ENCODE data around the gene GNL3.
A peak's percentile ranks its signal among the peaks of the same experiment; 100 is the strongest.

The GNL3 gene

DNA sequence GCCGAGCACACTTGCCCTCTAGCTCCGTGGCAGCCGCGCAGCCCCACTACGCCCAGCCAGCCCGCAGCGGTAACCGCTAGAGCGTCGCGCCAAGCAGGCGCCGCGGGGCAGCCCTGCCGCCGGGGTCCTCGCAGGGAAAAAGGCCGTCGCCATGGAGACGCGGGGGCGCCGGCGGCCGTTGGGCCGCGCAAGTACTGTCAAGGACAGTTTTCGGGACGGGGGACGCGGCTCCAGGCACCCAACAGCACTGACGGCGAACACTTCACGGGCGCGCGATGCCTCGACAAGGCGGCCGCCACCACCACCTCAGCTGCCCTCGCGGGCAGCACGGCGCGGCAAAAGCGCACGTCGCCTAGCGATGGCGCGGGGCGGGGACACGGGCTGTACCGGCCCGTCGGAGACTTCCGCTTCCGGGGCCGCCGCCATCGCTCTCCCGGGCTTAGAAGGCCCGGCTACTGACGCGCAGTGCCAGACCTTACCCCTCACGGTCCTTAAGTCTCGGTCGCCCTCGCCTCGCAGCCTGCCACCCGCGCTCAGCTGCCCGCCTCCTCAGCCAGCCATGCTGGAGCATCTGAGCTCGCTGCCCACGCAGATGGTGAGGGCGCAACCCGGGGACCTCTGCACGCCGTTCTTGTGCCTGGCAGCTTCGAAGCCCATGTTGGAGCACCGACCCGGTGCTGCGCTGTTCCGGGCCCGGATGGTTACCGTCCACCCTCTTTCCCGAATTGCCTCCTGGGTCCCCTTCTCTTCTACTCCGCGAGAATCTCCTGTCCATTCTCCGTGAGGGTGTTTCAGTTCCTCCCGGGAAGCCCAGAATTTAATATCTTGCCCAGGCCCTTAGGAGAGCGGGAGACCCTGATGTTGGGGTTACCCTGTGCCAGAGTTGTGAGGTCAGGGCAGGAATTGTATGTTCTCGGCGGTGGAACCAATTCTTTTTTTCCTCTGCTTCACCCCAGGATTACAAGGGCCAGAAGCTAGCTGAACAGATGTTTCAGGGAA is 20.2 kb downstream of the GNL3 start, which contains the start of the genes GLT8D1 and SPCS1:
Gene GLT8D1, minus strand, starts transcription at position 104 of the 999 bp plus-strand sequence. CDS start 5,331 bp downstream, outside the sequence.
Gene SPCS1, plus strand, starts transcription at position 419 of the 999 bp plus-strand sequence. Its CDS starts 141 bp downstream, at position 560.
- Histone ChIP-seq H3K4me1 (ENCODE audit: insufficient read depth, low read length) (peaks cover 5% of the 10 kb centered on the region; the same call in 1 of the 2 replicates), H3K4me3 (ENCODE audit: low read length) (peak within 1 kb of the TSS; percentile 100), H3K27ac (ENCODE audit: low read depth, low read length) (peak within 1 kb of the TSS; percentile 81), H3K9me3 (ENCODE audit: insufficient read depth, low read depth, low read length) (no peaks in the 10 kb centered on the region), H3K9ac (ENCODE audit: low read depth, low read length) (peak within 1 kb of the TSS; percentile 92), H3K27me3 (ENCODE audit: insufficient read depth, low read length) (no peaks in the 10 kb centered on the region), H3K36me3 (ENCODE audit: insufficient read depth, low read length) (peaks cover 30% of the 10 kb centered on the region)
- under 1% methylated on average over 94 of the region's 94 CpGs for WGBS

DNA sequence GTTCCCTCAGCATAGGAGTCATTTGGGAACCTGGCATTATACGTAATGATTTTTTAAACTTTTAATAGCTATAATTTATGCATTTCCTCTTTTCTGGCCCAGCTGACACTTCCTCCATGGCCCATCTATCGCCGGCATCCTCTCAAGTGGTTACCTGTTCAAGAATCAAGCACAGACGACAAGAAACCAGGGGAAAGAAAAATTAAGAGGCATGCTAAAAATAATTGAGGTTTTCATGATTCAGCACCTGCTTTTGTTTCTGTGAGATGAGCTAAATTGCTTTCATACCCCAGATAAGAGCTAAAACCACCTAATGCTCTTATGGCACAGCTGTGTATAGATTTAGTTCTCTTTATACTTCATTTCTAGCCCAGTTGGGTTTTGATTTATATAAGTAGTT is 21.8 kb downstream of the GNL3 start:
- Histone ChIP-seq H3K9me3 (ENCODE audit: insufficient read depth, low read depth, low read length) (no peaks in the 10 kb centered on the region), H3K9ac (ENCODE audit: low read depth, low read length) (no peak overlapping the region), H3K27ac (ENCODE audit: low read depth, low read length) (no peak overlapping the region), H3K27me3 (ENCODE audit: insufficient read depth, low read length) (no peaks in the 10 kb centered on the region), H3K36me3 (ENCODE audit: insufficient read depth, low read length) (peaks cover 44% of the 10 kb centered on the region), H3K4me3 (ENCODE audit: low read length) (peak overlapping the region; percentile 100; the same call in 1 of the 2 replicates), H3K4me1 (ENCODE audit: insufficient read depth, low read length) (peaks cover 5% of the 10 kb centered on the region; the same call in 1 of the 2 replicates)
- WGBS: 99% methylated on average over 3 of the region's 4 CpGs

DNA sequence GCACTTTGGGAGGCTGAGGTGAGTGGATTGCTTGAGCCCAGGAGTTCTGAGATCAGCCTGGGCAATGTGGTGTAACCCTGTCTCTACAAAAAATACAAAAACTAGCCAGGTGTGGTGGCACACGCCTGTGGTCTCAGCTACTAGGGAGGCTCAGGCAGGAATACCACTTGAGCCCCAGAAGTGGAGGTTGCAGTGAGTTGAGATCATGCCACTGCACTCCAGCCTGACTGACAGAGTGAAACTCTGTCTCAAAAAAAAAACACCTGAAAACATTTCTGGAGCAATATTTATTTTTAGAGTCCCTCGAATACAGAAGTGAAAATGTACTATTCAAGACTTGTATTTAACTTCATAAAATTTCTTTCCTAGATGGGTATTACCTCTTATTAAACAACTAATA is 24.7 kb downstream of the GNL3 start:
- Histone ChIP-seq H3K9me3 (ENCODE audit: insufficient read depth, low read depth, low read length) (no peaks in the 10 kb centered on the region), H3K4me1 (ENCODE audit: insufficient read depth, low read length) (no peaks in the 10 kb centered on the region), H3K27ac (ENCODE audit: low read depth, low read length) (no peak overlapping the region), H3K4me3 (ENCODE audit: low read length) (no peak overlapping the region), H3K9ac (ENCODE audit: low read depth, low read length) (no peak overlapping the region), H3K27me3 (ENCODE audit: insufficient read depth, low read length) (no peaks in the 10 kb centered on the region), H3K36me3 (ENCODE audit: insufficient read depth, low read length) (peaks cover 45% of the 10 kb centered on the region)
- WGBS: 80% methylated on average over 1 of the region's 2 CpGs

DNA sequence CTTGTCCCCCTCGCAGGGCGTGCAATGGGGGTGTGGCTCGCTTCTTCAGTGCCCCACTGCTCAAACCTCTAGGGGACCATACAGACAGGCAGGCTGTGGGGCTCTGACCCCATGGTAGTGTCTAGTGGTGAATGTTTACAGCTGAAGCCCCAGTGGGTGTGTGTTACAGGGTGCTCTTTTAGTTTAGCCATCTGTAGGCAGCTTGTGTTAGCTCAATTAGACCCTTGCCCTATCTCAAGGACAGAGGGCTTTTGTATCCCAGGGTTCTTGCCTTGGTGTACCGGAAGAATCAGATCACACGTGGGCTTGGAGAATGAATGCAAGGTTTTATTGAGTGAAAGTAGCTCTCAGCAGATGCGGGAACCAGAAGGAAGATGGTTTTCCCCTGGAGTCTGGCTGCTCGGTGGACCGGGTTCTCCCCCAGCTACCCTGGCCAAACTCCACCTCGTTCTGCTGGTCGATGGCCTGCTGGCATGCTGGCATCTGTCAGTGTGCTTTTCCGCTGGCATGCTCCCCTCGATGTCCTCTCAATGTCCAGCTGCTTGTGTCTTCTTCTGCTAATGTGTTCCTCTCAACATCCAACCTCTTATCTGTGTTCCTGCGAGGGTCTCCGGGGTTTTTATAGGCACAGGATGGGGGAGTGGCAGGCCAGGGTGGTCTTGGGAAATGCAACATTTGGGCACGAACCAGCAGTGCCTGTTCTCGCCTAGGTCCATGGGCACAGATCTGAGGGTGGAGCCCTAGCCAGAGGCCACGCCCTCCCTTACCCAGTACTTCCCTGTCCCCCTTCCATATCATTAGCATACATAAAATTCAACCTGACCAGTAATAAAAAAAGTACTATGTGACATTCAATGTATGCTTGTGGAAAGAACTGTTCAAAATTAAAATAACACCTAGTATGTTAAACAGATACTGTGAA is 26.7 kb downstream of the GNL3 start:
- peaks cover 44% of the 10 kb centered on the region for H3K36me3 ChIP-seq (ENCODE audit: insufficient read depth, low read length)
- 95% methylated on average over 17 of the region's 17 CpGs for WGBS
- H3K9ac ChIP-seq (ENCODE audit: low read depth, low read length): no peak overlapping the region
- no peak overlapping the region for H3K4me3 ChIP-seq (ENCODE audit: low read length)
- H3K27ac ChIP-seq (ENCODE audit: low read depth, low read length): no peak overlapping the region
- no peaks in the 10 kb centered on the region for H3K9me3 ChIP-seq (ENCODE audit: insufficient read depth, low read depth, low read length)
- H3K4me1 ChIP-seq (ENCODE audit: insufficient read depth, low read length): no peaks in the 10 kb centered on the region
- no peaks in the 10 kb centered on the region for H3K27me3 ChIP-seq (ENCODE audit: insufficient read depth, low read length)

DNA sequence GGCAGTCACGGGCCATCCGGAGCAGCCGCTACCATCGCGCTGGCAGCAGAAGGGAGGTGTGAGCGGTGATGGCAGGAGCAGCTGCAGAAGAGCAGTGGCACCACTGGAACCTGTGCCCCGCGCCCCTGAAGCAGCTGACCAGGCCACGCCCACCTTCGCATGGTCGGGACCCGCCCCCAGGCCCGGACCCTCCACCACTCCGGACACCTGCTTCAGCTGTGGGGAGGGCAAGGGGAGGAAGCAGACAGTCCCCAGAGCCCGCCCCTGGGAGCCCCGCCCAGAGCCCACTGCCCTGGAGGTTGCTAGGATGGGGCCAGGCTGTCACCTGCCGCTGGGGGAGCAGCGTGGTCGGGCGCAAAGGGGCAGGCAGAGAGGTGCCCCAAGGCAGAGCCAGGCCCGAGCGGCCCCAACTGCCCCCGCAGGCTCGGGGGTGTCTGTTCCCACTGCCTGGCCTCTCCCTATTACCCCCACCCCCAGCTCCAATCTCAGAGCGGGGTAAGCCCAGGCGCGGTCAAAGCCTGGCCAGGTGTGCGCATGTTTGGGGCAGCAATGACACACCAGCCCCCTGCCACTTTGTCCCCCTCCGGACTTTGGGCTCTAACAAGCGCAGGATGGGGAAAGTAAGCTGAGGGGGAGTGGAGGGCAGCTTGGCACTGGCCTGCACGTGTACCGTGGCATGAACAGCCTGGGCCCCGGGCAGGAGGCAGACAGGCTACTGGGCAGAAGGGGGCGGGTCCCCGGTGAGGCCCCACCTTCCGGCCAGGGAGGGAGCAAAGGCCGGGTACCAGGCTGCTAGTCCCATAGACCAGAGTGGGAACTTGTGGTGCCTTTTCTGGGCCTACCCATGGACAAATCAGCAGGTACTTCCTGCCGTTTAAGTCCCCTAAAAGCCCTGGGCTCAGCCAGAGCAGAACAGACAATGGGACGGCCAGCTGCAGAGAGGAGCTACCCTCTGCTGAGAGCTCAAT is 28.8 kb downstream of the GNL3 start:
- peak overlapping the region; percentile 57 for H3K4me3 ChIP-seq (ENCODE audit: low read length)
- no peaks in the 10 kb centered on the region for H3K4me1 ChIP-seq (ENCODE audit: insufficient read depth, low read length)
- no peak overlapping the region; the same call in 1 of the 2 replicates for H3K27ac ChIP-seq (ENCODE audit: low read depth, low read length)
- WGBS: 35% methylated on average over 39 of the region's 39 CpGs
- no peak overlapping the region for H3K9ac ChIP-seq (ENCODE audit: low read depth, low read length)
- H3K27me3 ChIP-seq (ENCODE audit: insufficient read depth, low read length): no peaks in the 10 kb centered on the region
- no peaks in the 10 kb centered on the region for H3K9me3 ChIP-seq (ENCODE audit: insufficient read depth, low read depth, low read length)
- peaks cover 27% of the 10 kb centered on the region for H3K36me3 ChIP-seq (ENCODE audit: insufficient read depth, low read length)

DNA sequence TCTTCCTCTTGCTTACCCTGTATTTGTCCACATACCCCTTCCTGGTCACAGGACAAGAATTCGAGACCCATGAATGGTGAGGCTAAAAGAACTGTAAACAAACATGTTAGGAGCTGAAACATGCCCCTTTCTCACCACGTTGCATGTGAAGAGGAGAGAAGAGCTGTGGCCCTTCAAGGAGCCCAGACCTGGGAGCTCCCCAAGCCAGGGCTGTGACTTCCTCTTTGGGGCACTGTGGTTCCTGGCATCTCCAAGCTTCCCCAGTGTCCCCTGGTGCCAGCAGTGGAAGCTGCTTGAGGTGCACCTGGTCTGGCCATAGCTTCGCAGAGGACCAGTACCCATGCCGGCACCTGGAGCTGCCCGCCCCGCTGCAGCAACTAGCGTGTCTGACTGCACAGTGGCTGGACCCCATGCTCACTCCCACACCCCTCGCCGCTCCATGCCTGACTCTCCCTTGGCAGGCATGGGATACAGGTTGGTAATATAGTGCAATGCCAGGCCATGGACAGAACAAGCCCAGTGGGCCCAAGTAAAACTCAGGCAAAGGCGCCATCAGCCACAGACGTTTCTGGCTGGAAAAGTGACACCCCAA is 30.0 kb downstream of the GNL3 start:
- Histone ChIP-seq H3K9ac (ENCODE audit: low read depth, low read length) (no peak overlapping the region), H3K36me3 (ENCODE audit: insufficient read depth, low read length) (peaks cover 19% of the 10 kb centered on the region), H3K27me3 (ENCODE audit: insufficient read depth, low read length) (no peaks in the 10 kb centered on the region), H3K4me1 (ENCODE audit: insufficient read depth, low read length) (no peaks in the 10 kb centered on the region), H3K27ac (ENCODE audit: low read depth, low read length) (no peak overlapping the region), H3K9me3 (ENCODE audit: insufficient read depth, low read depth, low read length) (no peaks in the 10 kb centered on the region), H3K4me3 (ENCODE audit: low read length) (no peak overlapping the region)
- WGBS: 95% methylated on average over 11 of the region's 11 CpGs

DNA sequence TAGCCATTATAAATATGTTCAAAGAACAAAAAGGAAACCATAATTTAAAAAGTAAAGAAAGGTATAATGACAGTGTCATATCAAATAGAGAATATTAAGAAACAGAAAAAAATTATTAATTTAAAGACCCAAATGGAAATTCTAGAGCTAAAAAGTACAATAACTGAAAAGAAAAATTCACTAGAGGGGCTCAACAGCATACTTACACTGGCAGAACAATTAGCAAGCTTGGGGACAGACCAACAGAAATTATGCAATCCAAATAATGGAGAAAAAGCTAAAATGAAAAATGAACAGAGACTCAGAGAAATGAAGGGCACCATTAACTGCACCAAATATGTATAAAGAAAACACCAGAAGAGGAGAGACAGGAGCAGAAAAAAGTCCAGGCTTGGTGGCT is 33.8 kb downstream of the GNL3 start:
- Histone ChIP-seq H3K9me3 (ENCODE audit: insufficient read depth, low read depth, low read length) (no peaks in the 10 kb centered on the region), H3K4me1 (ENCODE audit: insufficient read depth, low read length) (no peaks in the 10 kb centered on the region), H3K4me3 (ENCODE audit: low read length) (no peak overlapping the region), H3K27me3 (ENCODE audit: insufficient read depth, low read length) (no peaks in the 10 kb centered on the region), H3K9ac (ENCODE audit: low read depth, low read length) (no peak overlapping the region), H3K36me3 (ENCODE audit: insufficient read depth, low read length) (peaks cover 7% of the 10 kb centered on the region; the same call in 1 of the 2 replicates), H3K27ac (ENCODE audit: low read depth, low read length) (no peak overlapping the region)

DNA sequence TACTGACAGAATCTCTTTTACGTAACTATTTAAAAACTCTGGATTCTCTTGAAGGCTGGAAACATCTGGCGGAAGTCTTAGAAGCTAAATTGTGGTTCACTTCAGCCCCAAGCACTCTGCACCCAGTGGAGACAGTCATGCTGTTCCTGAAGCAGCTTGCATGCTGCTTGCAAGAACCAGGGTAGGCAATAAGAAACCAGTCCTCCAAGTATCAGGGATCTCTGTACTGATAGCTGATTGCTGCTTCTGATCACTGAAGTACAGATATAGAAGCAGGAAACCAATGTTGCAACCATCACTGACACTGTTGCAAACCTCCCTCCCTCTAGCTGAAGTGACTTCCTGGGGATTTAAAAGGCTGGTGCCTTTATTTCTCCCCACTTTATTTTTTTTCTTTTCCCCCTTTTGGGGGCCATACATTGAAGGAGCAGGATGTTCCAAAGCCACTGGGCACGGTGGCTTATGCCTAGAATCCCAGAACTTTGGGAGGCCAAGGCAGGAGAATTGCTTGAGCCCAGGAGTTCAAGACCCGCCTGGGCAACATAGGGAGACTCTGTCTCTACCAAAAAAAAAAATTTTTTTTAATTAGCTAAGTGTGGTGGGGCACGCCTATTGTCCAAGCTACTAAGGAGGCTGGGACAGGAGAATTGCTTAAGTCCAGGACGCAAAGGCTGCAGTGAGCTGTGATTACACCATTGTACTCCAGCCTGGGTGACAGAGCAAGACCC is 35.3 kb downstream of the GNL3 start:
- Histone ChIP-seq H3K27me3 (ENCODE audit: insufficient read depth, low read length) (no peaks in the 10 kb centered on the region), H3K4me1 (ENCODE audit: insufficient read depth, low read length) (no peaks in the 10 kb centered on the region), H3K36me3 (ENCODE audit: insufficient read depth, low read length) (peaks cover 7% of the 10 kb centered on the region; the same call in 1 of the 2 replicates), H3K4me3 (ENCODE audit: low read length) (no peak overlapping the region), H3K9me3 (ENCODE audit: insufficient read depth, low read depth, low read length) (no peaks in the 10 kb centered on the region), H3K27ac (ENCODE audit: low read depth, low read length) (no peak overlapping the region), H3K9ac (ENCODE audit: low read depth, low read length) (no peak overlapping the region)
- 94% methylated on average over 6 of the region's 6 CpGs for WGBS

DNA sequence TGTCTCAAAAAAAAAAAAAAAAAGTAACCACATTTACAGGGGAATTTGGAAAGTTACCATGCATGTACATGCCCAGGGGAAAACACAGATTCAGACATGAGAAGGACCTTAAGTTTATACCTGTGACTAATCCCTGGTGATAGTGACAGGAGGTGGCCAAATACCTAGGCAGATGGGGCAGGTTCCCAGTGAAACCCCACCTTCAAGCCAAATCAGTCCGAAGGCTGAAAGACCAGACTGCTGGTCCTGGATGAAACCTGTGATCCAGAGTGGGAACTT is 35.8 kb downstream of the GNL3 start:
- Histone ChIP-seq H3K9ac (ENCODE audit: low read depth, low read length) (no peak overlapping the region), H3K27ac (ENCODE audit: low read depth, low read length) (no peak overlapping the region), H3K36me3 (ENCODE audit: insufficient read depth, low read length) (peaks cover 7% of the 10 kb centered on the region; the same call in 1 of the 2 replicates), H3K9me3 (ENCODE audit: insufficient read depth, low read depth, low read length) (no peaks in the 10 kb centered on the region), H3K4me3 (ENCODE audit: low read length) (no peak overlapping the region), H3K27me3 (ENCODE audit: insufficient read depth, low read length) (no peaks in the 10 kb centered on the region), H3K4me1 (ENCODE audit: insufficient read depth, low read length) (no peaks in the 10 kb centered on the region)
- WGBS: 91% methylated on average over 1 of the region's 1 CpG
